T1000 (cell line): ENCODE results near the gene MAPKAP1.
"Not testable (repeated sequence)": the region's sequence is repeated elsewhere in the genome, so short reads cannot be mapped to it uniquely, and the experiment has no call there.

ENCODE experiments used
- DNase-seq: peaks from one replicate; lab custom pipeline; 2025; ENCODE audit warnings: mixed read lengths; lab: John Stamatoyannopoulos, UW

The MAPKAP1 gene

DNA sequence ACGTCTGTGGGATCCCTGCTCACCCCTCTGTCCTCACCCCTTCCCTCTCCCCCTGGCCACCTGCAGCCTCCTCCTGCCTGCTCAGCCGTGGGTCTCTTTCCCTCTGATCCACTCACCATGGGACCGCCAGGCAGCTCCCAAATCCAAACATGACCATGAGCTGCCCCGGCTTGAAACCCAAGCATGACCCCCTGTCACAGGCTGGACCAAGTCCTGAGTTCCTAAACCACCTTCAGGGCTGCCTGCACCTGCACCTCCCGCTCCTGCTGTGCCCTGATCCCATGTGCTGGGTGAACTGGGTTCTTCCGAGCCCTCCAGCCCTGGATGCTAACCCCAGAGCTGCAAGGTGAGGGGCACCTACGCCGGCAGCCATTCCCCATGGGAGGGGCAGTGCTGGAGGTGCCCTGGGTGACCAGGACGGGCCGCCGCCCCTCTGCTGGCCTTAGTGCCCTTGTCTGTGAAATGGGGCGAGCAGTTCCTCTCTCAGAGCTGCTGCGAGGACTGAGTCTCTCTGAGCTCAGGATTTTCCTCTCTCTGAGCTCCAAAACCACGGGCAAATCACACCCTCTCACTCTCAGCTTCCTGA lies 295.7 kb downstream of the MAPKAP1 start:
- no peak for DNase-seq

DNA sequence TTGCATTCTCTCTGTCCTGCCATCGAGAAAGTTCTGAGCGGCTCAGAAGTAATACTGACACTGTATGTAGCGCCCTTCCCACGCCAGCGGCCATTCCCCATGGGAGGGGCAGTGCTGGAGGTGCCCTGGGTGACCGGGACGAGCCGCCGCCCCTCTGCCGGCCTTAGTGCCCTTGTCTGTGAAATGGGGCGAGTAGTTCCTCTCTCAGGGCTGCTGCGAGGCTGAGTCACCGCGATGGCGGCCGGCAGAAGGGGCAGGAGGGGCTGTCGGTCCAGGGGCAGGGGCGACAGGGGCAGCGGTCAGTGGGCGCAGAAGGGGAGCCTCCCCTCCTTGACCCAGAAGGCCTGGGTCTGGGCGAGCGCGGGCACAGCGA lies 296.5 kb downstream of the MAPKAP1 start:
- no peak for DNase-seq

DNA sequence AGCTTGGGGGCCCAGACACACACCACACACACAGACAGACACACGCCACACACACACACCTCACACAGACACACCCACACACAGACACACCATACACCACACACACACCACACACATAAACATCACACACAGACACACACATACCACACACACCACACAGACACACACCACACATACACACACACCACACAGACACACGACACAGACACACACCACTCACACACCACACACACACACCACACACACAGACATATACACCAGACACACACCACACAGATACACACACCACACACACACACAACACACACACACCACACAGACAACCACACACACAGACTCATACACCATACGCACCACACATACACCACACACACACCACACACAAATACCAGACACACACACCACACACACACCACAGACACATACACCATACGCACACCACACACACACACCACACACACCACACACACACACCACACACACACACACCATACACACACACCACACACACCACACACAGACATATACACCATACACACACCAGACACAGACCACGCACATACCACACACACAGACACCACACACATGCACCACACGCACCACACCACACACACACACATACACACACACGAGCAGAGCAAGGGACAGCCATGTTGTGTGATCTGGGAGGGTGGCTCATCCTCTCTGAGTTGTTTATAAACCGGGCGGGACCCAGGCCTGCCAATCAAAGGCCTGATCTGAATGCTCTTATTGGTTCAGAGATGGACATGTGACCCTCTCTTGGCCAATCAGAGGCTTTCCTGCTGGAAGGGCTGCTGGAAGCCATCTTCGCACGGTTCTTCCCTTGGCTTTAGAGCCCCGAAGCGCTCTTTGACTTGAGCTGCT lies 297.1 kb downstream of the MAPKAP1 start:
- DNase-seq: peak; percentile 72

DNA sequence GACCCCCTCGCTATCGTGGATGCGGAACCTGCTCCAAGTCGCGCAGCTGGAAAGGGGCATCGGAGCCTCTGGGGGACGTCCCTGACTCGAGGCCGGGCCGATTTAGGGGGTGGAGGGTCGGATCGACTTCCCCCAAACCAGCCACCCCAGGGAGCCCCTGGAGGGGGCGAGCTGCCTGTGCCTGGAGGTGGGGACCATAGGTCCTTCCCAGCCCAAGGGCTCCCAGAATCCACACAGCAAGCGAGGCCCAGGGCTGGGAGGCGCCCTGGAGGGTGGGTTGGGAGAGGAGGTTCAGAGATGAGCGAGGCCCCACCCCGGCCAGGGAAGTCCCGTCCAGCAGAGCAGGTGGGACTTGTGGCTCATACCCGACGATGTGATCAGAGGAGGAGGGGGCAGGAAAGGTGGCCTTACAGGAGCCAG lies 297.8 kb downstream of the MAPKAP1 start:
- DNase-seq: peak; percentile 21

DNA sequence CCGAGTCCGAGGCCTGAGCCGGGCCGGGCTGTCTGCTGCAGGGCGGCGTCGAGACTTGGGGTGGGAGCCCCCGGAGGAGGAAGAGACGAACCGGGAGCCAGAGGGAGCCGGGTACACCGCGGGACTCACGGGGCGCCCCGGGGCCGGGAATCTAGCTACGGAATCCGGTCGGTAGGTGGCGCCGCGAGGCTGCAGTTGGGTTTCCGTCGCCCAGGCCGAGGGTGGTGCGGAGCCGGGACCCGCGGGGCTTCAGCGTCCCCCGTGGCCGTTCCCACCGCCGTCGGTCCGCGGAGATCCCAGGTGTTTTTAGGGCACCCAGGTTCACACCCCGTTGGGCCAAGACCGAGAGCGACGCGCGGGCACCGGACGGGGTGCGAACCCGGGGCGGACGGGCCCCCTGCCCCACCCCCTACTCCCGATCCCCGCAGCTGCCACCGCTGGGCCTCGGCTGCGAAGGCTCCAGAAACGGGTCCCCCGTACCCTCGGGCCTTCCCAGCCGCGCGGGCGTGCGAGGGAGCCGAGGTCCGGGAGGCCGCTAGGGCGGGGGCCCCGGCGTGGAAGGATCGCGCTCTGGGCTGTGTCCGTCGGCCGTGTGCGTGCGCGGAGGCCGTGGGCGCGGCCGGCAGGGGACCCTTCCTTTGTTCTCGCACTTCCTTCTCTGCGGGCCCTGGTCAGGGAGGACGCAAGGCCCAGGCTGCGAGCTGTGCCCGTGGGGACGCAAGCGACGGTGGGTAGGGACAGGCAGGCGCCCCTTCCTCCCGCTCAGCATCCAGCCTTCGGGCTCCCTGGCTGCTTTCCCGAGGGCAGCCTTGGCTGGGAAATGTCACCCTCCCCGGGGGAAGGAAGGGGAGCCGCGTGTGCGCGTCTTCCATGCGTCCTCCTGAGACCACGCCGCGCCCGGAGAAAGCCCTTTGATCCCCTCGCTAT lies 298.8 kb downstream of the MAPKAP1 start:
- peak; percentile 65 for DNase-seq

DNA sequence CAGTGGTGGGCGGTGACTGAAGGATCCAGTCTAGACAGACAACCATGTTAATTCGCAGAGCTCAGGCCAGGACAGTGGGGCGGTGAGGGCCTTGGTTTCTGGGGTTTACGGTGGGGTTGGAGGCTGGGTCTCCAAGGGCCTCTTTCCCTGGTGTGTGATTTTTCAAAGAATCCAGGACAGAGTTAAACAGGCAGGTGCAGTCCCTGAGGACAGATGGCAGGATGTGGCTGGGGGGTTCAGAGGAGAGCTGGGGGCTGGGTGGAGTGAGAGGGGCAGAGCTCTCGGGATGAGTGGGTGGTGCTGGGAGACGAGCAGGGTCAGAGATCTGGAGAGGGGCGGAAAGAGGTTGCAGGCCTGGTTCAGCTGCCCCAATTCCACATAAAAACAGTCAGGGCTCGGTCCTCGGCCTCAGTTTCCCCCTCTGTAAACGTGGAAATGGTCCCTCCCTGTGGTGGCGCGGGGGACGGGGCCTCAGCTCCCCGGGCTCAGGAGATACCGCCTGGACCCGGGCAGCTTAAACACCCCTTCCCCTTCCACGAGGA lies 299.5 kb downstream of the MAPKAP1 start:
- no peak for DNase-seq

DNA sequence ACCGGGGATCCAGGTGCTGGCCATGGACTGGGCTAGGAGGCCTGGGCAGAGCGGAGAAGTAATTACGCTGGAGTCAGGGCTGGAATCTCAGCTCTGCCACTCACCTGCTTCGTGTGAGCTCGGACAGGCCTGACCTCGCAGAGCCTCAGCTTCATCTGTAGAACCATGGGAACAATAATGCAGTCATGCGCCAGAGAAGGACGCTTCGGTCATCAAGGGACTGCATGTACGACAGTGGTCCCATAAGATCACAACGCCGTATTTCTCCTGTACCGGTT lies 300.3 kb downstream of the MAPKAP1 start:
- DNase-seq: no peak

DNA sequence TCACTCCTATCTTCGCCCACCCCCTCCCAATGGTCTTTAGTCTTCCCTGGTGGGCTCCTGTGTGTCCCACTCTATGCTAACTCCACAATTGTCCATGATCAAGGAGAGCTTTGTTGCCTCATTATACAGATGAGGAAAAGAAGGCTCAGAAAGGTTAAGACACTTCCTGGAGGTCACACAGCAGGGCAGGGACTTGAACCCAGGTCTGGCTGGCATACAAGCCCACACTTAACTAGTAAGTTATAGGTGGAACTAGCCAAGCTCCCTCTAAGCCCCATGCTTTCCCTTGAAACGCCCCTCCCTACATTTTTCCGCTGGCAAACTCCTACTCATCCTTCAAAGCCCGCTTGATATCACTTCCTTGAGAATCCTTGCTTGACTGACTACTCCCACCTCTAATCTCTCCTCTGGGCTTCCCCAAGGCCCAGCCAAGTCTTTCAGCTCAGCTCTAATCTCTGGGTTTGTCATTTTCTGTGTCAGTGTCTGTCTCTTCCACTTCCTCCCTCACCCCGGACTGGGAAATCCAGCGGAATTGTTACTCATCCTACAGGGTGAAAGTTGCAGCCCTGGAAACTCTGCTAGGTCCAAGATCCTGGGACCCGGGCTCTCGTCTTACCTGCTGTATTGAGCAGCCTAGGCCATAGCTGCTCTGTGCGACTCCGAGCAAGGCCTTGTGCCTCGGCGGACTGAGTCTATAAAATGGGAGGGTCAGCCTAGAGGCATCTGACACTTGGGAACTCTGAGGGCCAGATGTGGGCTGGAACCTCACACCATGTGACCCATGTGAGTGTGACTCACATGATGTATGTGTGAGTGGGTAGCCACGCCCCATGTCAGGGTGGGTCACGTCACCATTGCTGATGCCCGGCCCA lies 300.8 kb downstream of the MAPKAP1 start:
- DNase-seq: no peak

DNA sequence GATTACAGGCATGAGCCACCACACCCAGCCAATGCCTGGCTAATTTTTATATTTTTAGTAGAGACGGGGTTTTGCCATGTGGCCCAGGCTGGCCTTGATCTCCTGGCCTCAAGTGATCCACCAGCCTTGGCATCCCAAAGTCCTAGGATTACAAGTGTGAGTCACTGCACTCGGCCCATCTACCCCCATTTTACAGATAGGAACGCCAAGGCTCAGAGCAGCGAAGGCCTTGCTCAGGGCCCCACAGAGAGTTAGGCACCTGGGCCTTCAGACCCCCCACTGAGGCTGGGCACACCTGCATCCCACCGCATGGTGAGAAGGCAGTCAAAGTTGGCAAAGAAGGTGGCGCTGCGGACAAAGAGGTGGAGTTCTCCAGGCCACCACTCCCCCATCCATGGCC lies 302.3 kb downstream of the MAPKAP1 start:
- no peak for DNase-seq

DNA sequence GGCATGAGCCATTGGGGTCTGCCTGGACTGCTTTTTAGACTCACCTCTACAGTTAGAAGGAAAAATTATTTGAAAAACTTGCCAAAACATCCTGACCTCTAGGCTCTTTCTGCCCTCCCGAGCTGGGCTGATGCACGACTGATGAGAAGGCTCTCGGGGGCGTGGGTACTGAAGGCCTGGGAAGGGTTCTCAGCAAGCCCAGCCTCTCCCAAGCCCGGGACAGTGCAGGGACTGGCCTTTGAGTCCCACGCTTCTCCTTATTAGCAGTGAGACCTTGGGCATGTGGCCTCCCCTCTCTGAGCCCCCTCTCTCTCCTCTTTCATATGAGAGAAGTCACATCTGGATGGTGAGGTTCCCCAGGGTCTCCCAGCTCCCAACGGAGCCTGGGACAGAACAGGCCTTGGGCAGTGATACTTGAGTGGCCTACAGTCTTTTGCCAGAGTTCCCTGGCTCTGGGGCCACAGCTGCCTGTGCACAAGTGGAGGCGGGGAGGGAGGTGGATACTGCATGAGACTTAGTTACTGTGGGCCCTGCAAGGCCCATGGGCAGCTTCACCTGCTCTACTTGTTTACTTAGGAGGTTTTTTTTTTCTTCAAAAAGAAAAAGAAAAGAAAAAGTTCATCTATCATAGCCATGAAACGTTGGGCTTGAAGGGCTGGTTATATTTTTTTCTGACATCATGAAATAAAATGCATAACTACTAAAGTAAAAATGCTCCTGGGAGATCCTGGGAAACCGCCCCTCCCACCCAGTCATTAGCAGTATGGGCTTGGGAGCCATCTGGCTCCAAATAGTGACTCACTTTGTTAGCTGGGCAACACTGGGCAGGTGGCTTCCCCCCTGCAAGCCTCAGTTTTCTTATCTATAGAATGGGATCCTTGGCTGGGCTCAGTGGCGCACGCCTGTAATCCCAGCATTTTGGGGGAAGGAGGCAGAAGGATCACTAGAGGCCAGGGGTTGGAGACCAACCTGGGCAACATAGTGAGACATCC lies 306.0 kb downstream of the MAPKAP1 start:
- DNase-seq: no peak

DNA sequence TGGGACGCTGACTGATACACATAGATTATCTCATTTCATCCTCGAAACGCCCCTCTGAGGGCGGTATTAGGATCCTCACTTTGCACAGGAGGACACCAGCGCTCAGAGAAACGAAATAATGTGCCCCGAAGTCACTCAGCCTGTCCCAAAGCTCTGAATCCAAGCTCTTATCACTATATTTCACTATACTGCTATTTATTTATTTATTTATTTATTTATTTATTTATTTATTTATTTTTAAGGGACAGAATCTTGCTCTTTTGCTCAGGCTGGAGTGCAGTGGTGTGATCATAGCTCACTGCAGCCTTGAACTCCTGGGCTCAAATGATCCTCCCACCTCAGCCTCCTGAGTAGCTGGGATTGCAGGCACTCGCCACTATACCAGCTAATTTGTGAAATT lies 306.8 kb downstream of the MAPKAP1 start:
- not testable (repeated sequence) for DNase-seq

DNA sequence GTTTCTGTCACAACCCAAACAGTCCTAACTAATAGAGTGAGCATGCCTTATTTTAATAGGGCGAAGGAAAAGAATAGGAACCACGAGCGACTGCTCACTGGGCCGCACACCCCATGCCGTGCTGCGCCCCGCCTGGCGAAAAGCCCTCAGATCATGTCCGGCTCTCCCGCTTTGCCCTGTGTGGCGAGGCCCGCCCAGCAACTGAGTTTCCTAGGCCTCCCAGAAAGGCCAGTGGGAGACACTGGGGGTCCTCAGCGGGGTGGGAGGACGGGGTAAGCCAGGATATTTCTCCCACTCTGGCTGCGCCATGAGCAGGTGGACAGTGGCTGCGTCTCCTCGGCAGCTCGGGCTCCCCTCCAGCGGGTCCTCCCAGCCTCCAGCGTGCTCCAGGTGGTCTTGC lies 307.3 kb downstream of the MAPKAP1 start:
- no peak for DNase-seq

DNA sequence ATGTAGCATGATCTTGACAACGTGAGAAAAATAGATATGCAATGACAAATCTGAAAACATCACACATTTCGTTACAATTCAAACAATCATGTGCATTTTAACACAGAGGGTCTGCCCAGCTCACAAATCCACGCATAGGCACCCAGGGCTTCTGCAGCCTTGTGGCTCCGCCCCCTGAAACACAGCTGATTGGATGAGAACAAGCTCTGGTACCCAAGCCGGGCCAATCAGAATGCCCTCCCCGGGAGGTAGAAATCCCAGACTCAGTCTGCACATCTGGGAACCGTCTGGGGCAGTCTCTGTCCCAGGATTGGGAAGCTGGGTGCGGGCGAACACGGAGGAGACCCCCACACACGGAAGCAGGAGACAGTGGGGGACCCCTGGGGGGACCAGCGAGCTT lies 307.8 kb downstream of the MAPKAP1 start:
- no peak for DNase-seq

DNA sequence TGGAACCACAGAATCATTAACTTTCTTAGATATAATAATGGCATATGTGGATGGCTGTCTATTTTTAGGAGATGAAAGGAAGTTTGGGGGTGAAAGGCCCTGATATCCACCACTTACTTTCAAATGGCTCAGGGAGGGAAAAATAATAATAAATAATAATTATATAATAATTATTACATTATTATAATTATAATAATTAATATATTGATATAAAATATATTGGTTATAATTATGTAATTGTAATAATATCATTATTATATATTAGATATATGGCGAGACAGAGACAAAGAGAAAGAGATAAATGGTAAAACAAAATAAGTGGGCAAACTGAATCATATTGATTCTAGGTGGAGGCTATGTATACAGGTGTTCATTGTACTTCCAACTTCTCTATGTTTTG lies 308.8 kb downstream of the MAPKAP1 start:
- DNase-seq: no peak

DNA sequence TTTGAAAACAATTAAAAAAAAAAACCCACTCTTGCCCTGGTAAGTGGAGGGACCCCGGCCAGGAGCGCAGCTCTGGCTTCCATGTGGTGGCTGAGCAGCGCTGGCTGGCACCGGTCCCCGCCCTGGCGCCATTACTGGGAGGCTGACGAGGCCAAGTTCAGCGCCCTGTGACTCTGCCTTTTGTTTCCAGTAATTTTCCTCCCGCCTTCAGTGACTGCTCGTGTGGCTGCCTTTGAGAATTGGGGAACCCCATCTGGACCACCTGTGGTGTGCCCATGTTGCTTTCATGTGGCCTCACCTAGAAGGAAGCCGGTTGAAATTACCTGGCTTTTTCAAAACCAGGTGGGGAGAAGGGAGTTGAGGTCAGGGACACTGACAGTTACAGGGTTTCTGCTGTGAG lies 309.3 kb downstream of the MAPKAP1 start:
- no peak for DNase-seq

DNA sequence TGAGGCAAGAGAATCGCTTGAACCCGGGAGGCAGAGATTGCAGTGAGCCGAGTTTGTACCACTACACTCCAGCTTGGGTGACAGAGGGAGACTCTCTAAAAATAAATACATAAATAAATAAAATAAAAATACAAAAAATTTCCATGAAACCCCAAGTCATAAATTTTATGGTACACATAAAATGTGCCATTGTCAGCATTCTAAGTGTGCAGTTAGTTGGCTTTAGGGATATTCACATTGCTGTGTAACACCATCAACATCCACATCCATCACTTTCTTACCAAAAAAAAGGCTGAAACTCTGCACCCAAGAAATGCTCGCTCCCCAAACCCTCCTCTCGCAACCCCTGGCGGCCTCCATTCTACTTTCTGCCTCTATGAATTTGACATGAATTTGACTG lies 310.2 kb downstream of the MAPKAP1 start:
- DNase-seq: no peak

DNA sequence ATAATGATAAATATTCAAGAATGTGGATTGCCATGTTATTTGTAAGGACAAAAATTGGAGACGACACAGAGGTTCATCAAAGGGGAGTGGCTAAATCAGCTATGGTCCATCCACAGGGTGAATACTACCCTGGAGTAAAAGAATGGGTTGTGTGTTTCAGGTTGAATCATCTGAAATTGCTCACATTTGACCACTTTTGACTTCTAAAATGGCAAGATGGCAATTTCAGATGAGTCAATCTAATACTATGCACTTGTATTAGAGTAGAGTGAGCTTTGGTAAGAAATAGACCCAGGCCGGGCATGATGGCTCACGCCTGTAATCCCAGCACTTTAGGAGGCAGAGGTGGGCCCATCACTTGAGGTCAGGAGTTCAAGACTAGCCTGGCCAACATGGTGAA lies 313.6 kb downstream of the MAPKAP1 start:
- DNase-seq: no peak

DNA sequence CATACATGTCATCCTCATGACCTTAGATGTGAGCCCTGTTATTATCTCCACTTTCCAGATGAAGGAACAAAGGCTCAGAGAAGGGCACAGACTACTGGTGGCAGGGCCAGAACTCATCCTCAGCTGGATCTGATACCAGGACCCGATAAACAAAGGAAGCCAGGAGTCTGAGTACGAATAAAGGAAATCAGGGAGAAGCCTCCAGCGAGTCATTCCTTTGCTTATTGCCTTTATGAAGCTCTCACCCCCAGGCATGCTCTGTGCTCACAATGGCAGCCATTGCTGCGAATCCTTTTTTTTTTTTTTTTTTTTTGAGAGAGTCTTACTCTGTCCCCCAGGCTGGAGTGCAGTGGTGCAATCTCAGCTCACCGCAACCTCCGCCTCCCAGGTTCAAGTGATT lies 315.3 kb downstream of the MAPKAP1 start:
- DNase-seq: no peak

DNA sequence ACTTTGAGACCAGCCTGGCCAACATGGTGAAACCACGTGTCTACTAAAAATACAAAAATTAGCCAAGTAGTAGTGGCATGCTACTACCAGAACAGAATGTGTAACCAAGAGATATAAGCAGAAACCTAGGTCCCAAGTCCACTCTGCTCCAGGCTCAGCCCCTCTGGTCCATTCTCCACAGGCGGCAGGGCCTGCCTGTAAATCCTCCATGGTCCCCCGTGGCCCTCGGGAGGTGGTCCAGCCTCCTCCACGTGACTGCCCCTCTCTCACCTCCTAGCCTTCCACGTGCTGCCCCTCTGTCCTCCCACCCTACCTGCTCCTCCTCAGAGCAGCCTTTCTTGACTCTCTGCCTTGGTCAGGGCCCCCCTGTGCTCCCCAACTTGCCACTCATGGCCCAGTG lies 318.0 kb downstream of the MAPKAP1 start:
- DNase-seq: no peak

DNA sequence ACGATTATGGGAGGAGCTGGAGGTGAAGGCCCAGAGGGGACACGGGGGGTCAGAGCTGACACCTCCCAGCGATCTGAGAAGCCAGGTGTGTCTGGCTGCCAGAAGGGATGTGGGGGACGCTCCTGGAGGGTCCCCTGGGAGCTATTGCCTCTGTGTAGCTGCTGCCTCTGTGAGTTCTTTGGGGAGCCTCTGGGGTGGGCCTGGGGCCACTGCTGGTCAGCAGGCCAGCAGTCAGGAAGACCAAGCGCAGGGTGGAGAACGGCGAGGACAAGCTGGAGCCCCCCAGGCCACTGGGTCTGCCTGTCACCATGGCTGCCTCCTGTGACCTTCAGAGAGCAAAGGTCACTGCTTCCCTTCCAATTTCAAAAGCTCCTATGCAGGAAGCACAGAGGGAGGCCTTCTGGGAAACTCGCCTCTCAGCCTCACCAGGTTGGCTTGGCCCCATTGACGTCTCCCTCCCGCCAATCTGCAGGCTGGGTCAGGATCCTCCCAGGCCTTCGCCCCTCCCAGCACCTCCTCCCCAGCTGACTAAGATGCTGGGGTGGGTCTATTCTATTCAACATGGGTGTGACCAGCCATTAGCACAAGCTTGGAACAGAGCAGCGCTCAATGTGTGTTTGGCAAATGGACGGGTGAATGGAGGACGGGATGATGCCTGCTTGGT lies 319.0 kb downstream of the MAPKAP1 start:
- DNase-seq: no peak
